H9 (cell line): ENCODE results near the gene DNAJC10. TPM values are rescaled to one million over a fixed set of nuclear protein-coding genes. Genes with fewer than 3 reads are reported as not detected.

Experiments
- DNase-seq: peaks from one replicate; pipeline ENCODE4 v3.0.0-alpha.2; 2017
- H2AFZ ChIP-seq: one replicate; pipeline ENCODE4 v1.6.1; 2013; ENCODE audit warnings: mild to moderate bottlenecking, low read length, control low read depth, moderate library complexity
- H2AK5ac ChIP-seq: 2 replicates; pipeline ENCODE4 v1.6.1; 2013; ENCODE audit warnings: low read length, control low read depth, mixed read lengths; ENCODE audit not compliant: insufficient read length
- H2BK120ac ChIP-seq: one replicate; pipeline ENCODE4 v1.6.1; 2013; ENCODE audit warnings: low read depth, mild to moderate bottlenecking, low read length, control low read depth, inconsistent platforms; ENCODE audit not compliant: poor library complexity, severe bottlenecking
- H2BK12ac ChIP-seq: 2 replicates; pipeline ENCODE4 v1.6.1; 2013; ENCODE audit warnings: low read length, control low read depth, mixed read lengths, low read depth; ENCODE audit not compliant: insufficient read length
- H2BK15ac ChIP-seq: 2 replicates; pipeline ENCODE4 v1.6.1; 2013; ENCODE audit warnings: low read depth, low read length, control low read depth
- H2BK20ac ChIP-seq: one replicate; pipeline ENCODE4 v1.6.1; 2013; ENCODE audit warnings: low read depth, mild to moderate bottlenecking, low read length, control low read depth, inconsistent platforms; ENCODE audit not compliant: poor library complexity, severe bottlenecking
- H2BK5ac ChIP-seq: 2 replicates; pipeline ENCODE4 v1.6.1; 2013; ENCODE audit warnings: low read length, control low read depth, mixed read lengths; ENCODE audit not compliant: insufficient read length
- H3K14ac ChIP-seq: 2 replicates; pipeline ENCODE4 v1.6.1; 2013; ENCODE audit warnings: low read length, control low read depth; ENCODE audit not compliant: insufficient read depth
- H3K18ac ChIP-seq: 2 replicates; pipeline ENCODE4 v1.6.1; 2013; ENCODE audit warnings: low read depth, mild to moderate bottlenecking, mixed read lengths, low read length, control low read depth; ENCODE audit not compliant: insufficient read length
- H3K23ac ChIP-seq: 2 replicates; pipeline ENCODE4 v1.6.1; 2013; ENCODE audit warnings: low read length, control low read depth, mixed read lengths, low read depth; ENCODE audit not compliant: insufficient read length
- H3K23me2 ChIP-seq: 2 replicates; pipeline ENCODE4 v1.6.1; 2013; ENCODE audit warnings: low read depth, mild to moderate bottlenecking, mixed read lengths, low read length, control low read depth; ENCODE audit not compliant: insufficient read length, poor library complexity, severe bottlenecking
- H3K27ac ChIP-seq: 2 replicates; pipeline ENCODE4 v1.5.1; 2013; ENCODE audit warnings: low read length, control low read depth, mixed read lengths, low read depth; ENCODE audit not compliant: insufficient read length
- H3K27me3 ChIP-seq: 2 replicates; pipeline ENCODE4 v1.6.1; 2013; ENCODE audit warnings: low read length, control low read depth, inconsistent platforms; ENCODE audit not compliant: insufficient read depth
- H3K4ac ChIP-seq: 2 replicates; pipeline ENCODE4 v1.6.1; 2013; ENCODE audit warnings: low read depth, mild to moderate bottlenecking, control low read depth, inconsistent platforms, low read length, moderate library complexity
- H3K4me1 ChIP-seq: 2 replicates; pipeline ENCODE4 v1.6.1; 2013; ENCODE audit warnings: low read length, control low read depth, inconsistent platforms; ENCODE audit not compliant: insufficient read depth
- H3K4me2 ChIP-seq: 2 replicates; pipeline ENCODE4 v1.6.1; 2013; ENCODE audit warnings: low read length, control low read depth, mixed read lengths; ENCODE audit not compliant: insufficient read length, insufficient read depth
- H3K56ac ChIP-seq: 2 replicates; pipeline ENCODE4 v1.6.1; 2013; ENCODE audit warnings: low read depth, mild to moderate bottlenecking, mixed read lengths, low read length, control low read depth; ENCODE audit not compliant: insufficient read length
- H3K79me1 ChIP-seq: 2 replicates; pipeline ENCODE4 v1.6.1; 2013; ENCODE audit warnings: low read depth, mild to moderate bottlenecking, moderate library complexity, low read length, control low read depth, inconsistent platforms; ENCODE audit not compliant: insufficient read depth, poor library complexity, severe bottlenecking
- H3K79me2 ChIP-seq: 2 replicates; pipeline ENCODE4 v1.6.1; 2013; ENCODE audit warnings: low read length, control low read depth, inconsistent platforms; ENCODE audit not compliant: insufficient read depth
- H3K9ac ChIP-seq: 2 replicates; pipeline ENCODE4 v1.6.1; 2013; ENCODE audit warnings: low read length, control low read depth, mixed read lengths; ENCODE audit not compliant: insufficient read length; ENCODE audit errors: extremely low read depth
- H3K9me3 ChIP-seq: one replicate; pipeline ENCODE4 v1.6.1; 2013; ENCODE audit warnings: low read depth, low read length, inconsistent platforms; ENCODE audit not compliant: control insufficient read depth
- H3T11ph ChIP-seq: one replicate; pipeline ENCODE4 v1.6.1; 2013; ENCODE audit warnings: mild to moderate bottlenecking, low read length, control low read depth, inconsistent platforms
- H4K20me1 ChIP-seq: one replicate; pipeline ENCODE4 v1.6.1; 2013; ENCODE audit not compliant: control insufficient read depth, insufficient read length, insufficient read depth
- H4K5ac ChIP-seq: 2 replicates; pipeline ENCODE4 v1.6.1; 2013; ENCODE audit warnings: low read depth, mild to moderate bottlenecking, mixed read lengths, low read length, control low read depth; ENCODE audit not compliant: insufficient read length
- H4K8ac ChIP-seq: replicated peaks from 2 replicates; pipeline ENCODE4 v1.6.1; 2013; ENCODE audit warnings: low read length, control low read depth, mixed read lengths, low read depth; ENCODE audit not compliant: insufficient read length
- H4K91ac ChIP-seq: 2 replicates; pipeline ENCODE4 v1.6.1; 2013; ENCODE audit warnings: low read depth, mild to moderate bottlenecking, moderate library complexity, mixed read lengths, low read length, control low read depth; ENCODE audit not compliant: insufficient read length
- H3K27ac Mint-ChIP-seq, 3 experiments: 2 replicates in 2 of 3; 3 replicates in 1 of 3; pipeline ENCODE4 v1.8.0; 2020 to 2021; ENCODE audit warnings: mixed read lengths in 3 of 3, mild to moderate bottlenecking in 1 of 3, moderate library complexity in 1 of 3
- H3K27me3 Mint-ChIP-seq: 2 replicates; pipeline ENCODE4 v1.8.0; 2021; ENCODE audit warnings: low read depth, mild to moderate bottlenecking, moderate library complexity, mixed read lengths
- H3K36me3 Mint-ChIP-seq, 3 experiments: 2 replicates in 2 of 3; 3 replicates in 1 of 3; pipeline ENCODE4 v1.8.0; 2020 to 2021; ENCODE audit warnings: low read depth in 3 of 3, mixed read lengths in 3 of 3; ENCODE audit not compliant: insufficient read depth in 1 of 3
- H3K4me1 Mint-ChIP-seq, 2 experiments: 2 replicates each; pipeline ENCODE4 v1.8.0; 2020; ENCODE audit warnings: mixed read lengths in 2 of 2
- H3K4me3 Mint-ChIP-seq, 2 experiments: 2 replicates in 1 of 2; 3 replicates in 1 of 2; pipeline ENCODE4 v1.8.0; 2020 to 2021; ENCODE audit warnings: mild to moderate bottlenecking in 2 of 2, mixed read lengths in 2 of 2, moderate library complexity in 1 of 2
- H3K9me3 Mint-ChIP-seq, 2 experiments: 2 replicates in 1 of 2; 3 replicates in 1 of 2; pipeline ENCODE4 v1.8.0; 2020; ENCODE audit warnings: mild to moderate bottlenecking in 2 of 2, mixed read lengths in 2 of 2, moderate library complexity in 1 of 2
- WGBS: extraction: QIAGEN DNeasy Blood & Tissue Kit; methylation state at CpG from one replicate; pipeline ENCODE4 v1.1.7; 2013; ENCODE audit warnings: missing lambda C conversion rate, low lambda C conversion rate, mixed read lengths; ENCODE audit not compliant: insufficient read length; ENCODE audit errors: extremely low coverage; 5-methylcytosine and 5-hydroxymethylcytosine counted together
- total RNA-seq: library from RNA; stranded (reverse); gene quantifications from 2 replicates; pipeline ENCODE4 v1.2.1, GENCODE V29; 2021
- TF ChIP-seq, protein P1 (sequence below): fragments of 200-600 bp; sonication (generic); conservative IDR thresholded peaks from 3 replicates; pipeline ENCODE4 v1.8.0; 2021; ENCODE audit warnings: antibody characterized with exemption, mild to moderate bottlenecking

Gene DNAJC10
- total RNA-seq, 1 experiment from 2014 or later: 129 TPM

DNA sequence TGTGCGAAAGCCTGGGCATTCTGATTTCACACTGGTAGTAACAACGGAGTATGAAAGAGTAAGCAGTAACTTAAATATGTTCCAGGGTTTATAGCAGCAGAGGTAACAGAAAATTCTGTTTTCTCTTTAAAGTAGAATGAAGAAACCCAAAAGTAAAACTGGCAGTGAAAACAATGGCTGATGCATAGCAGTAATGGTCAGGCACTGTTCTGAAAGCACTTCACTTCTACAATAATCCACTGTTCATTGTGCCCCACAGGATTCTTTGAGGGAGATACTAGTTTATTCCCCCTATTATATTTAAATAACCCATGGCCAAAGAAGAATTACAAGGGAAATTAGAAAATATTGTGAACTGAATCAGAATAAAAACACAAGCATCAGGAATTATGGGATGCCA is 9.3 kb upstream of the DNAJC10 start:
- Histone ChIP-seq H3K79me2 (no peaks in the 10 kb centered on the region), H2BK120ac (no peak overlapping the region), H3K56ac (no peak overlapping the region), H3K18ac (no peak overlapping the region), H2BK12ac (no peak overlapping the region), H3K27me3 (no peaks in the 10 kb centered on the region), H3K23ac (no peak overlapping the region), H2AK5ac (no peak overlapping the region), H4K5ac (no peak overlapping the region), H2BK20ac (no peak overlapping the region), H2AFZ (no peak overlapping the region), H4K8ac (no peak overlapping the region), H2BK15ac (no peak overlapping the region), H2BK5ac (no peak overlapping the region), H3K4me2 (no peak overlapping the region), H3K79me1 (no peaks in the 10 kb centered on the region), H3K27ac (no peak overlapping the region), H3K23me2 (no peaks in the 10 kb centered on the region), H3K4me1 (no peaks in the 10 kb centered on the region), H4K20me1 (no peaks in the 10 kb centered on the region), H3K9ac (no peak overlapping the region), H3K14ac (no peak overlapping the region), H3K9me3 (no peaks in the 10 kb centered on the region), H3K4ac (no peak overlapping the region), H3T11ph (no peak overlapping the region), H4K91ac (no peak overlapping the region)
- DNase-seq: no peak
- no peaks in the 10 kb centered on the region for H3K9me3 Mint-ChIP-seq
- H3K4me3 Mint-ChIP-seq: no peak overlapping the region
- no CpG with 5 or more reads among the region's 2 CpGs for WGBS
- H3K36me3 Mint-ChIP-seq: no peaks in the 10 kb centered on the region
- H3K27me3 Mint-ChIP-seq: no peaks in the 10 kb centered on the region
- no peaks in the 10 kb centered on the region for H3K4me1 Mint-ChIP-seq
- H3K27ac Mint-ChIP-seq: no peak overlapping the region
- TF ChIP-seq, protein P1, sequence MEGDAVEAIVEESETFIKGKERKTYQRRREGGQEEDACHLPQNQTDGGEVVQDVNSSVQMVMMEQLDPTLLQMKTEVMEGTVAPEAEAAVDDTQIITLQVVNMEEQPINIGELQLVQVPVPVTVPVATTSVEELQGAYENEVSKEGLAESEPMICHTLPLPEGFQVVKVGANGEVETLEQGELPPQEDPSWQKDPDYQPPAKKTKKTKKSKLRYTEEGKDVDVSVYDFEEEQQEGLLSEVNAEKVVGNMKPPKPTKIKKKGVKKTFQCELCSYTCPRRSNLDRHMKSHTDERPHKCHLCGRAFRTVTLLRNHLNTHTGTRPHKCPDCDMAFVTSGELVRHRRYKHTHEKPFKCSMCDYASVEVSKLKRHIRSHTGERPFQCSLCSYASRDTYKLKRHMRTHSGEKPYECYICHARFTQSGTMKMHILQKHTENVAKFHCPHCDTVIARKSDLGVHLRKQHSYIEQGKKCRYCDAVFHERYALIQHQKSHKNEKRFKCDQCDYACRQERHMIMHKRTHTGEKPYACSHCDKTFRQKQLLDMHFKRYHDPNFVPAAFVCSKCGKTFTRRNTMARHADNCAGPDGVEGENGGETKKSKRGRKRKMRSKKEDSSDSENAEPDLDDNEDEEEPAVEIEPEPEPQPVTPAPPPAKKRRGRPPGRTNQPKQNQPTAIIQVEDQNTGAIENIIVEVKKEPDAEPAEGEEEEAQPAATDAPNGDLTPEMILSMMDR: no peak
